Stimulated activated naive CD4-positive, alpha-beta T cell (primary cell): ENCODE results near the gene RTCA.
A peak's percentile ranks its signal among the peaks of the same experiment; 100 is the strongest.
"Not testable (repeated sequence)": the region's sequence is repeated elsewhere in the genome, so short reads cannot be mapped to it uniquely, and the experiment has no call there.

Source experiments
- DNase-seq, 6 experiments: peaks; one replicate each; lab custom pipeline; 2025; lab: John Stamatoyannopoulos, UW

The RTCA gene

DNA sequence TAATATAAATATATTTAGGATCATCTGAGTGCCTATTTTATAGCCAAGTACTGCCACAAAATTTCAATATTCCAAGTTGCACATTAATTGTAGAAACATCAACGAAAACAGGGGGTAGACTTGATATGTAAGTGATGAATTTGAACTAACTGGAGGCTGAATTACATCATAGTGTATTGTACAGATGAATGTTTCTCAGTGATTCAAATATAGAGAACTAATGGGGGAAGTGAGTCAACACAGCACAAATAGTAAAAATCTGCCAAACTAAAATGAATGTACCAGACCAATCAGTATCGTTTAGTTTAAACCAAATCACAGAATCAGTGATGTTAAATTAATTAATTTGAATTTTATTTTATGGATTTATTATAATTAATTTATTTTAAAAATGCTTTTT lies 42.8 kb downstream of the RTCA start:
- no peak for DNase-seq

- no peak for DNase-seq
Observed at GRCh38 chr1:100309863-100310262, 43.8 kb downstream of the RTCA start.

DNA sequence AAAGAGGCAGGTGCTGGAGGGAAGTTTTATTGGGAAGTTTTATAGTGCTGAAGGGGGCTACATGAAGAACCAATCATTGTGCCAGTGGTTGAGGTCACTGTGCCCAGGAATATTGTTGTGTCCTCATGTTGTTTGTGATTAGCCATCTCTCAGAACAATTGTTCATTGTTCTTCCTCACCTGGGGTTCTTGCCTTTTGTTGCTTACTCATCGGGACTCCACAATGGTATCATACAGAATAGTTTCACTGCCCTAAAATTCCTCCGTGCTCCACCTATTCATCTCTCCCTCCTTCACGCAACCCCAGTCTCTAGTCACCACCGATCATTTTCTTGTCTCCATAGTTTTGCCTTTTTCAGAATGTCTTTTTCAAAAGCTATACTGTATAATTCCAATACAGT lies 47.4 kb downstream of the RTCA start:
- DNase-seq: no peak

DNA sequence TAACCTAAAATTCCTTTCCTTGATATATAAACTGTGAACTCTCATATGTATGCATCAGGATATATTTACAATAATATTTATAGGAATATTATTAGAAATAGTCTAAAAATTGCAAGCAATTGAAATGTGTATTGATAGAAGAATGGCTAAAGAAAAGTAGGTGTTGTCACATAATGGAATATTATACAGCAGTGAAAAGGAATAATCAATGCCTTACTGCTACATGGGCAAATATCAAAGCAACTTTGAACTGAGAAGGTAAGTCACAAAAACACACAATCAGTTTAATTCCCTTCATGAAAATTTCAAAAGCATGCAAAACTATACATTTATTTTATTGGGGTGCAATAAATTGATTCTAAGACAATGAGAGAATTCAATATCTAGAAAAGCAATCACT lies 50.6 kb downstream of the RTCA start:
- DNase-seq: no peak

- no peak for DNase-seq
Observed at GRCh38 chr1:100320311-100321099, 54.5 kb downstream of the RTCA start.

GRCh38 chr1:100321100-100321493 lies 55.1 kb downstream of the RTCA start:
- DNase-seq: no peak

- DNase-seq: no peak
Observed at GRCh38 chr1:100321506-100321905, 55.5 kb downstream of the RTCA start.

- no peak for DNase-seq
Observed at GRCh38 chr1:100322436-100323211, 56.6 kb downstream of the RTCA start.

- DNase-seq: no peak
Observed at GRCh38 chr1:100323419-100324106, 57.5 kb downstream of the RTCA start.

DNA sequence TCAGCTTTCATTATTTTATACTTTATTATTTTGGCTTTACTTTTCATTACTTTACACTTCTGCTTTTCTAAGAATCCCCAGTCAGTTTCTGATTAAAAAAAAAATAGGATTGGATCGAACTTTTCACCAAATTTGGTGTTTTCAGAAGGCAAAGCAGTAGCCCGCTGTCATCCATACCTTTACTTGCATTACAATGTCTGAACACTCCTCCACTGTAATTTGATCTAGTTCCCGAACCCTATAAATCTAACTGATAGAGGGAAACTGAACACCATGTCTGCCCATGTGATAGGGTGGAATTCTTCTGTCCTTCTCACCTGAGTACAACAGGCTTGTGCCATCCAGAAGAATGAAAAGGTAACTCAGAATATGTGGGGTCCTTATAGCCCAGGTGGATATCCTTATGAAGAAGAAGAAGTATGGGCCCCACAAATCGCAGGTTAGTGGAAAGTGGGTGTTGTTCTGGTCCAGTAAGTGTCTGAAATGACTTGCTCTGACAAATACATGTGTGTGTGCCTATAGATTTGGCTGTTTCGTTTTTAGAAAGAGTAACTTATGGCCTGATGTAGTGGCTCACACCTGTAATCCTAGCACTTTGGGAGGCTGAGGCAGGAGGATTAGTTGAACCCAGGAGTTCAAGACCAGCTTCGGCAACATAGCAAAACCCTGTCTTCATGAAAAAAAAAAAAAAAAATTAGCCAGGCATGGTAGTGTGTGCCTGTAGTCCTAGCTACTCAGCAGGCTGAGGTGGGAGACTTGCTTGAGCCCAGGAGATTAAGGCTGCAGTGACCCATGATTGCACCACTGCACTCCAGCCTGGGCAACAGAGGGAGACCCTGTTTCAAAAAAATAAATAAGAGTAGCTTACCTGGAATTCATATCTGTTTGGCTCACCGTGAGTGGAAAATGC lies 59.7 kb downstream of the RTCA start:
- DNase-seq: no peak

DNA sequence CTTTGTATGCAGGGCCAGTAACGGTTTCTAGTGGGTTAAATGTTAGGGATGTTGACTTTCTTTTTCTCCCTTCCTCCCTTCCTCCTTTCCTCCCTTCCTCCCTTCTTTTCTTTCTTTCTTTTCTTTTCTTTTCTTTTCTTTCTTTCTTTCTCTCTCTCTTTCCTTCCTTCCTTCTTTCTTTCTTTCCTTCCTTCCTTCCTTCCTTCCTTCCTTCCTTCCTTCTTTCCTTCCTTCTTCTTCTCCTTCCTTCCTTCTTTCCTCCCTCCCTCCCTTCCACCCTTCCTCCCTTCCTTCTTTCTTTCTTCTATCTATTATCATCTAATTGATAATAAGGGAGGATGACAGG lies 60.3 kb downstream of the RTCA start:
- DNase-seq: not testable (repeated sequence)

DNA sequence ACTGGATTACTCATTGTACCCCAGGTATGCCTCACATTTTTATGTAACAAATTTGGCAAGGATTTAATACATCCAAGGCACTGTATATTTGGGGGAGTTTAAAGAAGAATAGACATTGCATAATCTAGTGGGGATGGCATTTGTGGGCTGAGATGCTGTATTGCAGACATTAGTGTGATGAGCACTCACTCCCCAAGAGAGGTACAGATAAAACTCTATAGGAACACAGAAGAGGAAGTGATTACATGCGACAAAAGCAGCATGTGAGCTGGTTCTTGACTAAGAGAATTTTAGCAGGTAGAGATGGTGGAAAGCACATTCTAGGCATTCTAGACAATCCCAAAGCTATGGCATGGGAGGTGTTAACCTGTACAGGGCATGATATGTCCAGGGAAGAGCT lies 62.1 kb downstream of the RTCA start:
- DNase-seq: no peak

- not testable (repeated sequence) for DNase-seq
Observed at GRCh38 chr1:100331146-100331545, 65.1 kb downstream of the RTCA start.

GRCh38 chr1:100332331-100332730 lies 66.3 kb downstream of the RTCA start:
- no peak for DNase-seq

GRCh38 chr1:100335436-100335835 lies 69.4 kb downstream of the RTCA start:
- no peak for DNase-seq

- DNase-seq: not testable (repeated sequence)
Observed at GRCh38 chr1:100337878-100338277, 71.9 kb downstream of the RTCA start.

DNA sequence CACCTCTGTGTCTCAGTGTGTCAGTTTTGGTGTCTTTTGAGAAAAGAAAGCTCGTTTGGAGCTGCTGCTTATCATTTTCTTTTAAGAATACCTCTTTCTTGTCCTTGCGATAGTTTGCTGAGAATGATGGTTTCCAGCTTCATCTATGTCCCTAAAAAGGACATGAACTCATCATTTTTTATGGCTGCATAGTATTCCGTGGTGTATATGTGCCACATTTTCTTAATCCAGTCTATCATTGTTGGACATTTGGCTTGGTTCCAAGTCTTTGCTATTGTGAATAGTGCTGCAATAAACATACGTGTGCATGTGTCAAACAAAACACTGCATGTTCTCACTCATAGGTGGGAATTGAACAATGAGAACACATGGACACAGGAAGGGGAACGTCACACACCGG lies 73.7 kb downstream of the RTCA start:
- not testable (repeated sequence) for DNase-seq

DNA sequence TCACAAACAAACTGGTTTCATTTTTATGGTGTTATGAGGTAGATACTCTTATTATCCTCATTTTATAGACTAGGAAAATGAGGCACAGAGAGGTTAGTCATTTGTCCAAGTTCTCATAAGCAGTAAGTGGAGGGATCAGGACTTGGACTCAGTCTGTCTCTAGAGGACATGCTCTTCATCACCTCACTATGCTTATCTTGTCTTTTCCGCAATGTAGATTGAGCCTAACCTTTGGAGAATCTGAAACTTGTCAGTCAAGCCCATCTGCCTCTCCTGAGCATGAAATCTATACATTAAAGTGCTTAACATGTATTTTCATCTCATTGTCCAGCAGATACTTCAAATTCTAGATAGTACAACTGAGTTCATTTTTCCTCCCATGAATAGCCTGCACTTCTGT lies 74.5 kb downstream of the RTCA start:
- no peak for DNase-seq

- peak in 3 of 6 experiments; percentile 31 to 54 (median 38) for DNase-seq
Observed at GRCh38 chr1:100342348-100342747, 76.3 kb downstream of the RTCA start.
